ENCODE results near the gene FHOD3. TPM values are rescaled to one million over a fixed set of nuclear protein-coding genes. Genes with fewer than 3 reads are reported as not detected.

FHOD3 gene
- total and polyA plus RNA-seq, 2 donors (not counting 1 experiment from before 2014, with no cell fraction given) = not detected

GRCh38 chr18:36326771-36327170 lies 29.3 kb downstream of the FHOD3 start:
- TF ChIP-seq CTCF (IDR thresholded peaks at IDR 0.05) (no peak), EZH2 (IDR thresholded peaks at IDR 0.05; ENCODE audit: borderline replicate concordance, insufficient read depth, low read depth, low read length, poor library complexity, severe bottlenecking) (no peak)
- 95% methylated on average over 6 of the region's 6 CpGs for WGBS (ENCODE audit: insufficient coverage)
- no peak overlapping the region for H3K27ac ChIP-seq (ENCODE audit: low read length in 2 of 2)
- H3K9me3 Mint-ChIP-seq (ENCODE audit: insufficient read depth) = no peaks in the 10 kb centered on the region
- H3K4me1 Mint-ChIP-seq = no peaks in the 10 kb centered on the region
- peaks cover 46% of the 10 kb centered on the region for H3K27me3 Mint-ChIP-seq
- DNase-seq = no peak
- POLR2A ChIA-PET = no interaction called here
- no peaks in the 10 kb centered on the region for H3K36me3 ChIP-seq (replicated peaks in 1 of 2; ENCODE audit: control extremely low read depth in 1 of 2, control insufficient read depth in 1 of 2, extremely low read depth in 1 of 2, insufficient read depth in 2 of 2, low read length in 1 of 2)
- no peak overlapping the region for H3K4me3 Mint-ChIP-seq
- H3K9ac ChIP-seq (ENCODE audit: low read length) = no peak overlapping the region
- intact Hi-C loops (cut with micrococcal nuclease) = no loop called here
- peaks cover 0 to 24% (median 3%) of the 10 kb centered on the region in 4 experiments for H3K27me3 ChIP-seq (replicated peaks in 1 of 4; ENCODE audit: control extremely low read depth in 1 of 4, control insufficient read depth in 3 of 4, insufficient read depth in 4 of 4, low read length in 3 of 4)
- H4K20me1 ChIP-seq (ENCODE audit: control insufficient read depth, insufficient read depth, low read length, poor library complexity, severe bottlenecking) = no peaks in the 10 kb centered on the region
- no peaks in the 10 kb centered on the region for H3K9me3 ChIP-seq (ENCODE audit: control extremely low read depth in 1 of 3, control insufficient read depth in 2 of 3, insufficient read depth in 1 of 3, low read length in 2 of 3)
- no peak overlapping the region for H2AFZ ChIP-seq (ENCODE audit: insufficient read depth, low read depth, low read length, poor library complexity, severe bottlenecking)
- H3K4me2 ChIP-seq (replicated peaks; ENCODE audit: low read depth, low read length, poor library complexity, severe bottlenecking) = no peak overlapping the region
- H3K79me2 ChIP-seq (ENCODE audit: control insufficient read depth, insufficient read depth, low read length) = no peaks in the 10 kb centered on the region
- H3K4me3 ChIP-seq (ENCODE audit: control extremely low read depth in 1 of 5, extremely low read depth in 1 of 5, insufficient read depth in 1 of 5, low read depth in 2 of 5, low read length in 4 of 5) = no peak overlapping the region
- no peak for ATAC-seq (ENCODE audit: low read depth)
- CTCF ChIA-PET = no interaction called here
- H3K27ac Mint-ChIP-seq = no peak overlapping the region
- no peaks in the 10 kb centered on the region for H3K4me1 ChIP-seq (ENCODE audit: control insufficient read depth in 2 of 2, insufficient read depth in 2 of 2, low read length in 2 of 2)

- Histone ChIP-seq H2AFZ (ENCODE audit: insufficient read depth, low read depth, low read length, poor library complexity, severe bottlenecking) (no peak overlapping the region), H3K79me2 (ENCODE audit: control insufficient read depth, insufficient read depth, low read length) (no peaks in the 10 kb centered on the region), H3K4me2 (replicated peaks; ENCODE audit: low read depth, low read length, poor library complexity, severe bottlenecking) (no peak overlapping the region), H3K4me1 (ENCODE audit: control insufficient read depth in 2 of 2, insufficient read depth in 2 of 2, low read length in 2 of 2) (no peaks in the 10 kb centered on the region), H3K27me3 (replicated peaks in 1 of 4; ENCODE audit: control extremely low read depth in 1 of 4, control insufficient read depth in 3 of 4, insufficient read depth in 4 of 4, low read length in 3 of 4) (peaks cover 0 to 18% (median 3%) of the 10 kb centered on the region in 4 experiments), H3K4me3 (ENCODE audit: control extremely low read depth in 1 of 5, extremely low read depth in 1 of 5, insufficient read depth in 1 of 5, low read depth in 2 of 5, low read length in 4 of 5) (no peak overlapping the region), H4K20me1 (ENCODE audit: control insufficient read depth, insufficient read depth, low read length, poor library complexity, severe bottlenecking) (no peaks in the 10 kb centered on the region), H3K36me3 (replicated peaks in 1 of 2; ENCODE audit: control extremely low read depth in 1 of 2, control insufficient read depth in 1 of 2, extremely low read depth in 1 of 2, insufficient read depth in 2 of 2, low read length in 1 of 2) (no peaks in the 10 kb centered on the region), H3K9ac (ENCODE audit: low read length) (no peak overlapping the region), H3K9me3 (ENCODE audit: control extremely low read depth in 1 of 3, control insufficient read depth in 2 of 3, insufficient read depth in 1 of 3, low read length in 2 of 3) (no peaks in the 10 kb centered on the region), H3K27ac (ENCODE audit: low read length in 2 of 2) (no peak overlapping the region)
- POLR2A ChIA-PET = no interaction called here
- ATAC-seq (ENCODE audit: low read depth) (no peak), DNase-seq (no peak)
- Mint-ChIP-seq H3K9me3 (ENCODE audit: insufficient read depth) (no peaks in the 10 kb centered on the region), H3K27ac (no peak overlapping the region), H3K27me3 (peaks cover 41% of the 10 kb centered on the region), H3K4me1 (no peaks in the 10 kb centered on the region), H3K4me3 (no peak overlapping the region)
- intact Hi-C loops (cut with micrococcal nuclease) = no loop called here
- CTCF ChIA-PET = interaction anchor here (0.6 kb wide), 1 partner anchor 405 kb away, joined by 3 read pairs; no protein-coding TSS in a partner anchor
- 63% methylated on average over 1 of the region's 5 CpGs for WGBS (ENCODE audit: insufficient coverage)
- TF ChIP-seq CTCF (IDR thresholded peaks at IDR 0.05) (no peak), EZH2 (IDR thresholded peaks at IDR 0.05; ENCODE audit: borderline replicate concordance, insufficient read depth, low read depth, low read length, poor library complexity, severe bottlenecking) (no peak)
Observed at GRCh38 chr18:36327352-36328316, 30.1 kb downstream of the FHOD3 start.

All from B cell (primary cell).